ENCODE results near the gene GPR183.

The GPR183 gene

GRCh38 chr13:99258210-99258860, 48.9 kb downstream of the GPR183 start, which contains the start of gene GPR18:
TSS of gene GPR18 (minus strand) at chr13:99258379. CDS start at chr13:99255872, 2,507 bp downstream.
- H4K91ac ChIP-seq (ENCODE audit: low read depth, low read length) = no peak within 1 kb of the TSS
- DNase-seq = no peak
- no peak within 1 kb of the TSS for H2AFZ ChIP-seq (ENCODE audit: insufficient read depth, low read length, poor library complexity)
- H3K79me1 ChIP-seq (ENCODE audit: low read length) = no peaks in the 10 kb centered on the region
- no peak within 1 kb of the TSS for H3K27ac ChIP-seq (ENCODE audit: low read depth, low read length)
- H4K12ac ChIP-seq (ENCODE audit: low read depth, low read length) = no peak within 1 kb of the TSS
- no peak within 1 kb of the TSS for H2AK5ac ChIP-seq (ENCODE audit: low read length)
- no peak within 1 kb of the TSS for H3K4me2 ChIP-seq (ENCODE audit: low read length)
- no peaks in the 10 kb centered on the region for H3K79me2 ChIP-seq (ENCODE audit: control insufficient read depth, insufficient read depth, low read length, poor library complexity)
- no peak within 1 kb of the TSS for H2BK5ac ChIP-seq (ENCODE audit: low read depth, low read length, poor library complexity)
- H3K23ac ChIP-seq (ENCODE audit: low read length) = no peak within 1 kb of the TSS
- H3K4ac ChIP-seq (ENCODE audit: low read depth, low read length) = no peak within 1 kb of the TSS
- no peak within 1 kb of the TSS for H3K4me3 ChIP-seq (ENCODE audit: low read depth, low read length)
- H3K9me3 ChIP-seq (ENCODE audit: insufficient read depth, low read depth, low read length) = no peaks in the 10 kb centered on the region
- no peak within 1 kb of the TSS for H2BK120ac ChIP-seq (ENCODE audit: insufficient read depth, low read length, poor library complexity)
- H3K36me3 ChIP-seq (ENCODE audit: control insufficient read depth in 1 of 2, insufficient read depth in 2 of 2, low read length in 2 of 2) = peaks cover 7 to 12% of the 10 kb centered on the region in 2 experiments
- no CpG with 5 or more reads among the region's 4 CpGs for whole genome bisulfite sequencing (ENCODE audit: extremely low coverage, insufficient coverage, insufficient read length)
- H3K14ac ChIP-seq (ENCODE audit: low read length) = no peak within 1 kb of the TSS
- no peak within 1 kb of the TSS for H4K8ac ChIP-seq (ENCODE audit: low read depth, low read length)
- H2BK12ac ChIP-seq (ENCODE audit: low read length) = no peak within 1 kb of the TSS
- H3K18ac ChIP-seq (ENCODE audit: low read length) = no peak within 1 kb of the TSS
- H3K27me3 ChIP-seq (ENCODE audit: insufficient read depth, low read length) = no peaks in the 10 kb centered on the region
- no peak within 1 kb of the TSS for H3K9ac ChIP-seq (ENCODE audit: low read length)
- no peaks in the 10 kb centered on the region for H3K4me1 ChIP-seq (ENCODE audit: control insufficient read depth in 1 of 2, insufficient read depth in 2 of 2, low read length in 2 of 2)

GRCh38 chr13:99257291-99257690, 49.9 kb downstream of the GPR183 start:
- H2AFZ ChIP-seq (ENCODE audit: insufficient read depth, low read length, poor library complexity) = no peak overlapping the region
- H2BK12ac ChIP-seq (ENCODE audit: low read length) = no peak overlapping the region
- H3K14ac ChIP-seq (ENCODE audit: low read length) = no peak overlapping the region
- H3K27me3 ChIP-seq (ENCODE audit: insufficient read depth, low read length) = no peaks in the 10 kb centered on the region
- no peaks in the 10 kb centered on the region for H3K9me3 ChIP-seq (ENCODE audit: insufficient read depth, low read depth, low read length)
- H3K4me3 ChIP-seq (ENCODE audit: low read depth, low read length) = no peak overlapping the region
- peaks cover 7 to 12% of the 10 kb centered on the region in 2 experiments for H3K36me3 ChIP-seq (ENCODE audit: control insufficient read depth in 1 of 2, insufficient read depth in 2 of 2, low read length in 2 of 2)
- H2AK5ac ChIP-seq (ENCODE audit: low read length) = no peak overlapping the region
- H3K4me1 ChIP-seq (ENCODE audit: control insufficient read depth in 1 of 2, insufficient read depth in 2 of 2, low read length in 2 of 2) = no peaks in the 10 kb centered on the region
- no peak for DNase-seq
- no peak overlapping the region for H2BK120ac ChIP-seq (ENCODE audit: insufficient read depth, low read length, poor library complexity)
- H4K91ac ChIP-seq (ENCODE audit: low read depth, low read length) = no peak overlapping the region
- no peak overlapping the region for H3K9ac ChIP-seq (ENCODE audit: low read length)
- no peak overlapping the region for H3K4me2 ChIP-seq (ENCODE audit: low read length)
- H4K12ac ChIP-seq (ENCODE audit: low read depth, low read length) = no peak overlapping the region
- H3K27ac ChIP-seq (ENCODE audit: low read depth, low read length) = no peak overlapping the region
- no peak overlapping the region for H2BK5ac ChIP-seq (ENCODE audit: low read depth, low read length, poor library complexity)
- H3K79me1 ChIP-seq (ENCODE audit: low read length) = no peaks in the 10 kb centered on the region
- no CpG with 5 or more reads among the region's 2 CpGs for WGBS (ENCODE audit: extremely low coverage, insufficient coverage, insufficient read length)
- no peak overlapping the region for H3K4ac ChIP-seq (ENCODE audit: low read depth, low read length)
- no peaks in the 10 kb centered on the region for H3K79me2 ChIP-seq (ENCODE audit: control insufficient read depth, insufficient read depth, low read length, poor library complexity)
- no peak overlapping the region for H3K23ac ChIP-seq (ENCODE audit: low read length)
- H4K8ac ChIP-seq (ENCODE audit: low read depth, low read length) = no peak overlapping the region
- H3K18ac ChIP-seq (ENCODE audit: low read length) = no peak overlapping the region

- Histone ChIP-seq H4K12ac (ENCODE audit: low read depth, low read length) (no peak overlapping the region), H3K4me3 (ENCODE audit: low read depth, low read length) (no peak overlapping the region), H3K27ac (ENCODE audit: low read depth, low read length) (no peak overlapping the region), H3K27me3 (ENCODE audit: insufficient read depth, low read length) (no peaks in the 10 kb centered on the region), H2AFZ (ENCODE audit: insufficient read depth, low read length, poor library complexity) (no peak overlapping the region), H4K8ac (ENCODE audit: low read depth, low read length) (no peak overlapping the region), H2BK12ac (ENCODE audit: low read length) (no peak overlapping the region), H3K23ac (ENCODE audit: low read length) (no peak overlapping the region), H2AK5ac (ENCODE audit: low read length) (no peak overlapping the region), H3K4ac (ENCODE audit: low read depth, low read length) (no peak overlapping the region), H2BK5ac (ENCODE audit: low read depth, low read length, poor library complexity) (no peak overlapping the region), H3K36me3 (ENCODE audit: control insufficient read depth in 1 of 2, insufficient read depth in 2 of 2, low read length in 2 of 2) (peaks cover 7 to 12% of the 10 kb centered on the region in 2 experiments), H3K4me2 (ENCODE audit: low read length) (no peak overlapping the region), H3K9ac (ENCODE audit: low read length) (no peak overlapping the region), H2BK120ac (ENCODE audit: insufficient read depth, low read length, poor library complexity) (no peak overlapping the region), H3K18ac (ENCODE audit: low read length) (no peak overlapping the region), H3K4me1 (ENCODE audit: control insufficient read depth in 1 of 2, insufficient read depth in 2 of 2, low read length in 2 of 2) (no peaks in the 10 kb centered on the region), H3K79me2 (ENCODE audit: control insufficient read depth, insufficient read depth, low read length, poor library complexity) (no peaks in the 10 kb centered on the region), H4K91ac (ENCODE audit: low read depth, low read length) (no peak overlapping the region), H3K14ac (ENCODE audit: low read length) (no peak overlapping the region), H3K79me1 (ENCODE audit: low read length) (no peaks in the 10 kb centered on the region), H3K9me3 (ENCODE audit: insufficient read depth, low read depth, low read length) (no peaks in the 10 kb centered on the region)
- peak in 1 of 2 donors; percentile 29 for DNase-seq
- no CpG with 5 or more reads among the region's 3 CpGs for WGBS (ENCODE audit: extremely low coverage, insufficient coverage, insufficient read length)
Observed at GRCh38 chr13:99256709-99257108, 50.5 kb downstream of the GPR183 start.

- Histone ChIP-seq H4K12ac (ENCODE audit: low read depth, low read length) (no peak overlapping the region), H3K18ac (ENCODE audit: low read length) (no peak overlapping the region), H3K79me1 (ENCODE audit: low read length) (no peaks in the 10 kb centered on the region), H3K23ac (ENCODE audit: low read length) (no peak overlapping the region), H3K27ac (ENCODE audit: low read depth, low read length) (no peak overlapping the region), H3K27me3 (ENCODE audit: insufficient read depth, low read length) (no peaks in the 10 kb centered on the region), H2AK5ac (ENCODE audit: low read length) (no peak overlapping the region), H3K14ac (ENCODE audit: low read length) (no peak overlapping the region), H4K8ac (ENCODE audit: low read depth, low read length) (no peak overlapping the region), H3K79me2 (ENCODE audit: control insufficient read depth, insufficient read depth, low read length, poor library complexity) (no peaks in the 10 kb centered on the region), H3K9ac (ENCODE audit: low read length) (no peak overlapping the region), H2AFZ (ENCODE audit: insufficient read depth, low read length, poor library complexity) (no peak overlapping the region), H2BK12ac (ENCODE audit: low read length) (no peak overlapping the region), H3K36me3 (ENCODE audit: control insufficient read depth in 1 of 2, insufficient read depth in 2 of 2, low read length in 2 of 2) (peaks cover 7 to 10% of the 10 kb centered on the region in 2 experiments), H2BK120ac (ENCODE audit: insufficient read depth, low read length, poor library complexity) (no peak overlapping the region), H3K9me3 (ENCODE audit: insufficient read depth, low read depth, low read length) (no peaks in the 10 kb centered on the region), H3K4me2 (ENCODE audit: low read length) (no peak overlapping the region), H2BK5ac (ENCODE audit: low read depth, low read length, poor library complexity) (no peak overlapping the region), H3K4ac (ENCODE audit: low read depth, low read length) (no peak overlapping the region), H3K4me1 (ENCODE audit: control insufficient read depth in 1 of 2, insufficient read depth in 2 of 2, low read length in 2 of 2) (no peaks in the 10 kb centered on the region), H4K91ac (ENCODE audit: low read depth, low read length) (no peak overlapping the region), H3K4me3 (ENCODE audit: low read depth, low read length) (no peak overlapping the region)
- DNase-seq = no peak
- WGBS (ENCODE audit: extremely low coverage, insufficient coverage, insufficient read length) = no CpG with 5 or more reads among the region's 2 CpGs
Observed at GRCh38 chr13:99256283-99256682, 50.9 kb downstream of the GPR183 start.

All from trophoblast cell (in vitro differentiated cells and primary cell).